DOHH2 (cell line): Measurements from ENCODE around the gene ARHGEF12.

Experiments
- H3F3A ChIP-seq: fragments of 200-600 bp; sonication (generic), shearing (Covaris generic); 2 replicates; pipeline ENCODE4 v1.6.0; 2016; ENCODE audit warnings: antibody characterized with exemption, mild to moderate bottlenecking; ENCODE audit not compliant: control insufficient read depth, insufficient read depth
- H3K27ac ChIP-seq: fragments of 200-600 bp; sonication (generic); 2 replicates; pipeline ENCODE4 v1.5.1; 2014; ENCODE audit warnings: low read depth, mild to moderate bottlenecking, low read length, moderate library complexity
- H3K27me3 ChIP-seq: fragments of 200-600 bp; sonication (generic); 2 replicates; pipeline ENCODE4 v1.6.1; 2014; ENCODE audit warnings: mild to moderate bottlenecking, low read length, mixed read lengths; ENCODE audit not compliant: control insufficient read depth
- H3K36me3 ChIP-seq: fragments of 200-600 bp; sonication (generic); 2 replicates; pipeline ENCODE4 v1.6.1; 2014; ENCODE audit warnings: mild to moderate bottlenecking, low read length, moderate library complexity, mixed read lengths; ENCODE audit not compliant: control insufficient read depth
- H3K4me1 ChIP-seq: fragments of 200-600 bp; sonication (generic); 2 replicates; pipeline ENCODE4 v1.6.1; 2014; ENCODE audit warnings: mild to moderate bottlenecking, low read length, mixed read lengths; ENCODE audit not compliant: control insufficient read depth
- H3K4me2 ChIP-seq: fragments of 200-600 bp; sonication (generic); 2 replicates; pipeline ENCODE4 v1.6.0; 2014; ENCODE audit warnings: mild to moderate bottlenecking, low read length, moderate library complexity
- H3K4me3 ChIP-seq: fragments of 200-600 bp; sonication (generic); 2 replicates; pipeline ENCODE4 v1.5.1; 2014; ENCODE audit warnings: mild to moderate bottlenecking, low read length, mixed read lengths
- H3K79me2 ChIP-seq: fragments of 200-600 bp; sonication (generic); 2 replicates; pipeline ENCODE4 v1.6.1; 2014; ENCODE audit warnings: mild to moderate bottlenecking, low read length, mixed read lengths; ENCODE audit not compliant: control insufficient read depth
- H3K9me2 ChIP-seq: fragments of 200-600 bp; sonication (generic); replicated peaks from 2 replicates; pipeline ENCODE4 v1.6.1; 2014; ENCODE audit warnings: mild to moderate bottlenecking, low read length, mixed read lengths; ENCODE audit not compliant: control insufficient read depth
- H3K9me3 ChIP-seq: fragments of 200-600 bp; sonication (generic); 2 replicates; pipeline ENCODE4 v1.6.1; 2014; ENCODE audit warnings: antibody characterized with exemption, low read length, mixed read lengths; ENCODE audit not compliant: control insufficient read depth, insufficient read depth
- H4K20me1 ChIP-seq: fragments of 200-600 bp; sonication (generic); 2 replicates; pipeline ENCODE4 v1.6.0; 2014; ENCODE audit warnings: low read depth, mild to moderate bottlenecking, antibody characterized with exemption, low read length, moderate library complexity; ENCODE audit not compliant: control insufficient read depth, insufficient read depth
- CTCF ChIP-seq: fragments of 200-600 bp; sonication (generic); IDR thresholded peaks from one replicate; pipeline ENCODE4 v1.5.1; 2014; ENCODE audit warnings: antibody characterized with exemption, mild to moderate bottlenecking, low read depth, low read length; ENCODE audit not compliant: poor library complexity, severe bottlenecking
- EZH2phosphoT487 ChIP-seq: fragments of 200-600 bp; sonication (generic); IDR thresholded peaks from 2 replicates; pipeline ENCODE4 v1.6.1; 2017; ENCODE audit warnings: borderline replicate concordance, mild to moderate bottlenecking, antibody characterized with exemption, low read length, moderate library complexity, mixed read lengths

Gene ARHGEF12

GRCh38 chr11:120352405-120352804, 16.2 kb downstream of the ARHGEF12 start:
- H3K9me2 ChIP-seq: no peaks in the 10 kb centered on the region
- no peaks in the 10 kb centered on the region for H3F3A ChIP-seq
- no peaks in the 10 kb centered on the region for H3K36me3 ChIP-seq
- H3K4me2 ChIP-seq: no peak overlapping the region
- H3K9me3 ChIP-seq: no peaks in the 10 kb centered on the region
- H3K27me3 ChIP-seq: no peaks in the 10 kb centered on the region
- no peaks in the 10 kb centered on the region for H3K4me1 ChIP-seq
- H4K20me1 ChIP-seq: peaks cover 26% of the 10 kb centered on the region
- H3K79me2 ChIP-seq: peaks cover 33% of the 10 kb centered on the region
- TF ChIP-seq EZH2phosphoT487: no peak
- TF ChIP-seq CTCF: no peak
- H3K27ac ChIP-seq: no peak overlapping the region
- no peak overlapping the region for H3K4me3 ChIP-seq

DNA sequence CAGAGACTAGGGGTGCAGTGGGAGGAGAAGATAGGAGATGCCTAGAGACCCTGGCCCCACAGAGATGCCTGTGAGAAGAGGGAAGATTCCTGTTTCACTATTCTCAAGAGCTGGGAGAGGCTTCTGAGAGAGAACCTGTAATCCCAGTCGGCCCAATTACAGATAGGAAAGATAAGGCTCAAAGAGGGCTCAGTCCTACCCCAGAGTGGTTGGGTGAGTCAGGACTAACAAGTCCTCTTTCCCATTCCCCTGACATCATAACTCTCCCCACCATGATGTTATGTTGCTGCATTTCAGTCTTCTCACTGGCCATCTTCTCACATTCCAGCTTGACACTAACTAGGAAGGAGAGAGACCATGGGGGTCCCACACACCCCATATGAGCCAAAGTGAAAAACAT, 17.9 kb downstream of the ARHGEF12 start:
- Histone ChIP-seq H3K27ac (no peak overlapping the region), H3F3A (no peaks in the 10 kb centered on the region), H3K4me1 (no peaks in the 10 kb centered on the region), H3K9me2 (no peaks in the 10 kb centered on the region), H3K79me2 (peaks cover 31% of the 10 kb centered on the region), H3K4me3 (no peak overlapping the region), H4K20me1 (peaks cover 17% of the 10 kb centered on the region), H3K9me3 (no peaks in the 10 kb centered on the region), H3K27me3 (no peaks in the 10 kb centered on the region), H3K4me2 (no peak overlapping the region), H3K36me3 (no peaks in the 10 kb centered on the region)
- no peak for TF ChIP-seq EZH2phosphoT487

DNA sequence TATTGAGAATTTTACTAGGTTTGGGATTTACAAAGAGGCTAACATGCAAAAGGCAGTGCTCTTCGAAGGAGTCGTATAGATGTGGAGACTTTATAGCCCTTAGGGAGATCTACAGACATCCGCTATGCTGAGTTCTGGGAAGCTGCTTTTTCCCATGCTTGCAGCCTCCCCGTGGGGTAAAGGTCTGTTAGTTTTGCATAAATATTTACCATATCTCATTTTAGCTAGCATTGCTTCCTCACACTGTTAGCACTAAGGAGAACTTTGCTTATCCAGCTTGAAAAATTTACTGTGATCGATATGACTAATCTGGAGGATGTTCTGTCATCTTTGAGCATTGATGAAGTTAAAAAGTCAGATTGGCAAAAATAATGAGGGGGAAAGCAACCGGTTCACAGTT, 18.6 kb downstream of the ARHGEF12 start:
- no peak overlapping the region for H3K4me2 ChIP-seq
- H3K9me3 ChIP-seq: no peaks in the 10 kb centered on the region
- peaks cover 28% of the 10 kb centered on the region for H3K79me2 ChIP-seq
- H3K27me3 ChIP-seq: no peaks in the 10 kb centered on the region
- H3F3A ChIP-seq: no peaks in the 10 kb centered on the region
- H4K20me1 ChIP-seq: peaks cover 17% of the 10 kb centered on the region
- H3K27ac ChIP-seq: no peak overlapping the region
- no peaks in the 10 kb centered on the region for H3K4me1 ChIP-seq
- TF ChIP-seq EZH2phosphoT487 (no peak), CTCF (no peak)
- H3K9me2 ChIP-seq: no peaks in the 10 kb centered on the region
- H3K36me3 ChIP-seq: no peaks in the 10 kb centered on the region
- H3K4me3 ChIP-seq: no peak overlapping the region

DNA sequence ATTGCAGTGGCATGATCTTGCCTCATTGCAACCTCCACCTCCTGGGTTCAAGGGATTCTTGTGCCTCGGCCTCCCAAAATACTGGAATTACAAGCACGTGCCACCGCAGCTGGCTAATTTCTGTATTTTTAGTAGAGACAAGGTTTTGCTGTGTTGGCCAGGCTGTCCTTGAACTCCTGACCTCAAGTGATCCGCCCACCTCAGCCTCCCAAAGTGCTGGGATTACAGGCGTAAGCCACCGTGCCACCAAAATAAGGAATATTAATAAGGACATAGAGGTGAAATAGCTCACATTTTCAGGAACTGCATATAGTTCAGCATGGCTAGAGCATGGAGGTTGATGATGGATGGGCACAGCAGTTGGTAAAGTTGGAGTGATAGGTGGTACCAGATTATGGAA, 21.4 kb downstream of the ARHGEF12 start:
- Histone ChIP-seq H3K27ac (no peak overlapping the region), H4K20me1 (peaks cover 13% of the 10 kb centered on the region), H3F3A (no peaks in the 10 kb centered on the region), H3K79me2 (peaks cover 25% of the 10 kb centered on the region), H3K9me2 (no peaks in the 10 kb centered on the region), H3K4me2 (no peak overlapping the region), H3K27me3 (no peaks in the 10 kb centered on the region), H3K36me3 (no peaks in the 10 kb centered on the region), H3K9me3 (no peaks in the 10 kb centered on the region), H3K4me1 (no peaks in the 10 kb centered on the region), H3K4me3 (no peak overlapping the region)
- TF ChIP-seq CTCF (no peak), EZH2phosphoT487 (no peak)
